Gastrocnemius medialis (tissue), 4 donors: ENCODE measurements around the gene SAA1. TPM values are rescaled to one million over a fixed set of nuclear protein-coding genes. Genes with fewer than 3 reads are reported as not detected.

Experiments used
- ATAC-seq, 2 donors: fragments of 150-250 bp; one replicate each; pipeline ENCODE4 v1.9.1; 2016
- DNase-seq, 2 donors: peaks; one replicate each; pipeline ENCODE4 v3.0.0-alpha.2; 2019
- H3K27ac ChIP-seq, 4 donors: fragments of 200-600 bp; sonication (generic); 1 replicate in 1 of 4; 2 replicates in 3 of 4; pipeline ENCODE4 v1.5.1; 2016 to 2018; ENCODE audit warnings: mild to moderate bottlenecking in 2 of 4, moderate library complexity in 1 of 4
- H3K27me3 ChIP-seq, 3 donors: fragments of 200-600 bp; sonication (generic) in 2 of 3; 1 replicate in 1 of 3; 2 replicates in 2 of 3; pipeline versions ENCODE4 v1.5.1 to v1.6.0; 2016 to 2019; ENCODE audit warnings: mild to moderate bottlenecking in 1 of 3, moderate library complexity in 1 of 3
- H3K36me3 ChIP-seq, 2 donors: fragments of 200-600 bp; sonication (generic) in 1 of 2; one replicate each; pipeline ENCODE4 v1.5.1; 2017 to 2018
- H3K4me1 ChIP-seq, 2 donors: fragments of 200-600 bp; sonication (generic) in 1 of 2; one replicate each; pipeline ENCODE4 v1.5.1; 2016 to 2017; ENCODE audit warnings: mild to moderate bottlenecking in 2 of 2
- H3K4me3 ChIP-seq, 4 donors: fragments of 200-600 bp; sonication (generic) in 3 of 4; 1 replicate in 1 of 4; 2 replicates in 3 of 4; pipeline ENCODE4 v1.5.1; 2016 to 2019; ENCODE audit warnings: mild to moderate bottlenecking in 2 of 4
- H3K9me3 ChIP-seq, 3 donors: fragments of 200-600 bp; sonication (generic) in 2 of 3; 1 replicate in 1 of 3; 2 replicates in 2 of 3; pipeline ENCODE4 v1.5.1; 2016 to 2019
- POLR2A ChIP-seq, 2 donors: fragments of 450-650 bp; IDR thresholded peaks; one replicate each; pipeline ENCODE4 v1.6.1; 2017; ENCODE audit warnings: antibody characterized with exemption in 2 of 2, mild to moderate bottlenecking in 2 of 2, moderate library complexity in 2 of 2
- in situ Hi-C, 4 donors: fragments of 200-750 bp; cut with MboI; loops; one replicate each; pipeline versions ENCODE4 v1.15.0 to v1.8.0; 2017; ENCODE audit warnings: low sequenced_read_pairs in 4 of 4
- intact Hi-C: fragments of 100-400 bp; cut with DNase I; formaldehyde crosslinking; loops from one replicate; pipeline ENCODE4 v1.15.1; 2023; ENCODE audit warnings: low total_unique reads
- total RNA-seq, 4 donors: library from RNA; depleted of rRNA; stranded (reverse); fragments of >200 nt; gene quantifications; one replicate each; pipeline versions ENCODE4 v1.1.0 to v1.2.3, GENCODE V29; 2016
- TF ChIP-seq, protein P1 (sequence below), 5 experiments: fragments of 450-650 bp in 3 of 5; fragments of 200-600 bp in 2 of 5; sonication (generic) in 2 of 5; IDR thresholded peaks in 4 of 5; conservative IDR thresholded peaks in 1 of 5; 1 replicate in 4 of 5; 2 replicates in 1 of 5; pipeline ENCODE4 v1.5.1; 2016 to 2019; ENCODE audit warnings: antibody characterized with exemption in 5 of 5, mild to moderate bottlenecking in 3 of 5, moderate library complexity in 3 of 5

The SAA1 gene
- total RNA-seq, 4 donors from 2014 or later: 5.7 to 145 (median 89.3) TPM

GRCh38 chr11:18314784-18315523, 48.9 kb downstream of the SAA1 start:
- Histone ChIP-seq H3K36me3 (peaks cover 3 to 19% of the 10 kb centered on the region in 2 donors), H3K4me3 (no peak overlapping the region), H3K4me1 (no peaks in the 10 kb centered on the region), H3K9me3 (no peaks in the 10 kb centered on the region), H3K27me3 (no peaks in the 10 kb centered on the region), H3K27ac (no peak overlapping the region)
- in situ Hi-C loops: loop anchor here in 1 of 4 donors (5.0 kb wide), 1 partner anchor 82 kb away; no protein-coding TSS in a partner anchor
- intact Hi-C loops: no loop called here
- ATAC-seq (no peak), DNase-seq (no peak)
- no peak for TF ChIP-seq POLR2A (IDR thresholded peaks at IDR 0.05)
- TF ChIP-seq, protein P1, sequence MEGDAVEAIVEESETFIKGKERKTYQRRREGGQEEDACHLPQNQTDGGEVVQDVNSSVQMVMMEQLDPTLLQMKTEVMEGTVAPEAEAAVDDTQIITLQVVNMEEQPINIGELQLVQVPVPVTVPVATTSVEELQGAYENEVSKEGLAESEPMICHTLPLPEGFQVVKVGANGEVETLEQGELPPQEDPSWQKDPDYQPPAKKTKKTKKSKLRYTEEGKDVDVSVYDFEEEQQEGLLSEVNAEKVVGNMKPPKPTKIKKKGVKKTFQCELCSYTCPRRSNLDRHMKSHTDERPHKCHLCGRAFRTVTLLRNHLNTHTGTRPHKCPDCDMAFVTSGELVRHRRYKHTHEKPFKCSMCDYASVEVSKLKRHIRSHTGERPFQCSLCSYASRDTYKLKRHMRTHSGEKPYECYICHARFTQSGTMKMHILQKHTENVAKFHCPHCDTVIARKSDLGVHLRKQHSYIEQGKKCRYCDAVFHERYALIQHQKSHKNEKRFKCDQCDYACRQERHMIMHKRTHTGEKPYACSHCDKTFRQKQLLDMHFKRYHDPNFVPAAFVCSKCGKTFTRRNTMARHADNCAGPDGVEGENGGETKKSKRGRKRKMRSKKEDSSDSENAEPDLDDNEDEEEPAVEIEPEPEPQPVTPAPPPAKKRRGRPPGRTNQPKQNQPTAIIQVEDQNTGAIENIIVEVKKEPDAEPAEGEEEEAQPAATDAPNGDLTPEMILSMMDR (IDR thresholded peaks at IDR 0.05 in 4 of 5, conservative IDR thresholded peaks at IDR 0.05 in 1 of 5): no peak

- peaks cover 0 to 10% of the 10 kb centered on the region in 2 donors for H3K36me3 ChIP-seq
- no peak for ATAC-seq
- H3K4me3 ChIP-seq: no peak overlapping the region
- no peaks in the 10 kb centered on the region for H3K9me3 ChIP-seq
- no peak for TF ChIP-seq POLR2A (IDR thresholded peaks at IDR 0.05)
- TF ChIP-seq, protein P1 (IDR thresholded peaks at IDR 0.05 in 4 of 5, conservative IDR thresholded peaks at IDR 0.05 in 1 of 5): no peak
- in situ Hi-C loops: loop anchor here in 1 of 4 donors (5.0 kb wide), 1 partner anchor 81 kb away; no protein-coding TSS in a partner anchor
- H3K4me1 ChIP-seq: peaks cover 6 to 8% of the 10 kb centered on the region in 2 donors
- H3K27me3 ChIP-seq: no peaks in the 10 kb centered on the region
- no peak for DNase-seq
- intact Hi-C loops: no loop called here
- no peak overlapping the region for H3K27ac ChIP-seq
Measured at GRCh38 chr11:18315893-18316292, 49.8 kb downstream of the SAA1 start.

GRCh38 chr11:18317551-18317950, 51.5 kb downstream of the SAA1 start:
- Histone ChIP-seq H3K36me3 (no peaks in the 10 kb centered on the region), H3K27me3 (no peaks in the 10 kb centered on the region), H3K4me3 (no peak overlapping the region), H3K27ac (no peak overlapping the region), H3K4me1 (peaks cover 13 to 15% of the 10 kb centered on the region in 2 donors), H3K9me3 (no peaks in the 10 kb centered on the region)
- intact Hi-C loops (no loop called here), in situ Hi-C loops (loop anchor here in 1 of 4 donors (5.0 kb wide), 1 partner anchor 80 kb away; no protein-coding TSS in a partner anchor)
- TF ChIP-seq POLR2A (IDR thresholded peaks at IDR 0.05): no peak
- TF ChIP-seq, protein P1 (IDR thresholded peaks at IDR 0.05 in 4 of 5, conservative IDR thresholded peaks at IDR 0.05 in 1 of 5): no peak
- no peak for ATAC-seq
- DNase-seq: no peak

Other genes starting within 250 kb of the SAA1 start
- gene TPH1, start 220.0 kb upstream of the SAA1 start, total RNA-seq: under 1 TPM; 0.07 to 0.51 (median 0.10) TPM
- gene SAAL1, start 160.2 kb upstream of the SAA1 start, total RNA-seq: 10 to 100 TPM in 1 of 4 donors, 1 to 10 TPM in 3; 3.0 to 16.1 (median 4.4) TPM
- gene MRGPRX3, start 133.7 kb upstream of the SAA1 start, total RNA-seq: not detected
- not detected for gene MRGPRX4, start 93.4 kb upstream of the SAA1 start, total RNA-seq
- 1 to 10 TPM in 2 of 4 donors, not detected in 2; 2.5 to 3.9 TPM for gene SAA4, start 29.5 kb upstream of the SAA1 start, total RNA-seq
- 10 to 100 TPM in 3 of 4 donors, 1 to 10 TPM in 1; 2.0 to 67.5 (median 42.8) TPM for gene SAA2, start 17.6 kb upstream of the SAA1 start, total RNA-seq
- 10 to 100 TPM in 2 of 4 donors, 1 to 10 TPM in 2; 5.3 to 13.1 (median 9.7) TPM for gene HPS5, start 55.9 kb downstream of the SAA1 start, total RNA-seq
- 10 to 100 TPM; 30.9 to 45.6 (median 33.2) TPM for gene GTF2H1, start 56.3 kb downstream of the SAA1 start, total RNA-seq
- gene LDHA, start 128.3 kb downstream of the SAA1 start, total RNA-seq: 1,000 to 10,000 TPM in 1 of 4 donors, 100 to 1,000 TPM in 3; 354 to 1,010 (median 500) TPM
- gene LDHC, start 146.1 kb downstream of the SAA1 start, total RNA-seq: 1 to 10 TPM in 1 of 4 donors, under 1 TPM in 1, not detected in 2; 0.67 to 1.4 TPM
- not detected for gene LDHAL6A, start 189.6 kb downstream of the SAA1 start, total RNA-seq